AG09319 (cell line): Measurements from ENCODE around the gene RDH16.

Source experiments
- DNase-seq: peaks from one replicate; pipeline ENCODE4 v3.0.0-alpha.2; 2010; ENCODE audit warnings: low read depth; ENCODE audit errors: extremely low read depth
- TF ChIP-seq, protein P1 (sequence below): IDR thresholded peaks from 2 replicates; pipeline ENCODE4 v1.5.1; 2011; ENCODE audit warnings: low read depth, mild to moderate bottlenecking, inconsistent platforms, low read length, moderate library complexity

The RDH16 gene

DNA sequence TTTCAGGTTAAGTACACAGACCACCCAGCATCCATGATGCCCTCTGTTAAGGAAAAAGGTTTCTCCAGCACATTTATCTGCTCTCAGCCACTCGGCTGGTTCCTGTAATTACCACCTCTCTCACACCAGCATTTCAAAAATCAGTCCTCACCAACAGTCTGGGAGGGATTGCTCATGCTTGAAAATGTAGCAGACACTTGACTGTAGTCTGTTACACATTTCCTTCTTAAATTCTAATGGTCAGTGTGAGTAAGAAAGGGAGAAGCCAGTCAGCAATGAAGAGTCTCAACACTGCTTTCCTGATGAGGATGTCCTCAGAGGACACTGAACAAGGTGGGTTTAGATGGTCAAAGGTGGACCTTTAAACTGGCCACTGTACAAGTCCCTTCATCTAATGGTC, 43.0 kb upstream of the RDH16 start:
- no peak for DNase-seq
- TF ChIP-seq, protein P1, sequence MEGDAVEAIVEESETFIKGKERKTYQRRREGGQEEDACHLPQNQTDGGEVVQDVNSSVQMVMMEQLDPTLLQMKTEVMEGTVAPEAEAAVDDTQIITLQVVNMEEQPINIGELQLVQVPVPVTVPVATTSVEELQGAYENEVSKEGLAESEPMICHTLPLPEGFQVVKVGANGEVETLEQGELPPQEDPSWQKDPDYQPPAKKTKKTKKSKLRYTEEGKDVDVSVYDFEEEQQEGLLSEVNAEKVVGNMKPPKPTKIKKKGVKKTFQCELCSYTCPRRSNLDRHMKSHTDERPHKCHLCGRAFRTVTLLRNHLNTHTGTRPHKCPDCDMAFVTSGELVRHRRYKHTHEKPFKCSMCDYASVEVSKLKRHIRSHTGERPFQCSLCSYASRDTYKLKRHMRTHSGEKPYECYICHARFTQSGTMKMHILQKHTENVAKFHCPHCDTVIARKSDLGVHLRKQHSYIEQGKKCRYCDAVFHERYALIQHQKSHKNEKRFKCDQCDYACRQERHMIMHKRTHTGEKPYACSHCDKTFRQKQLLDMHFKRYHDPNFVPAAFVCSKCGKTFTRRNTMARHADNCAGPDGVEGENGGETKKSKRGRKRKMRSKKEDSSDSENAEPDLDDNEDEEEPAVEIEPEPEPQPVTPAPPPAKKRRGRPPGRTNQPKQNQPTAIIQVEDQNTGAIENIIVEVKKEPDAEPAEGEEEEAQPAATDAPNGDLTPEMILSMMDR, result no peak

DNA sequence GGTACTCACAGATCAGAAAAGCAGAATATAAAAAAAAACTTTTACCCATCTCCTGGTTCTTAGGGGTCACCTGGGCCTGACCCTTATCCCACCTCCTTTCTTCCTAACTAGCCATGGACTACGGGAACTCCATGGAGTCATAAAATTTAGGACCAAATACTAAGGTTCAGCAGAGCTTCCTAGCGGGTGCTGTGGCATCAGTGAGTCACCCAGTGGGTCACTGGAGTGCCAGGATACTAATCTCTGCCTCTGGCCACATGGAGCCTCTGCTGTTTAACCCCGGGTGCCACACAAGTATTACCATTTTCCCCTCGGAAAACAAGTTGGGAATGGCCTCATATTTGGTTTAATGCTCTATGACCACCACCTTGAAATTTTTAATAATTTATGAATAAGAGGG, 42.0 kb upstream of the RDH16 start:
- TF ChIP-seq, protein P1, result no peak

DNA sequence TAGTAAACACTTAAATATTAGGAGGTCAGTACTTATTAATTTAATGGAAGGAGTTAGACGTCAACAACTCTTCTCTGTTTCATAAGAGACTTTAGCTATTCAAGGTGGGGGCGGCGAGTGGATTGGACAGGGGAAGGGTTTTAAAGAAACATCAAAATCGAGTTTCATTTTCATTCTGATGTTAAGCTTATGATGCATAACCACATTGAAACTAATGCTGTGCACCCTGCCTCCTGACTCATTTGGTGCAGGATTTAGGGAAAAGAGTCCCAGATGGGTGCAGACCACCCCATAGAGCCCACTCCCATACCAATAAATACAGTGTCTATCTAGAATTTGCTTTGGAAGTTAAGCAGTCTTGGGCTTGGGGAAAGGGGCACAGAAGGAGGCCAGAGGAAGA, 41.6 kb upstream of the RDH16 start:
- TF ChIP-seq, protein P1, result no peak
- DNase-seq, result no peak

More for the DNA sequence above, 42.0 kb upstream of the RDH16 start:
- DNase-seq, result no peak

- TF ChIP-seq, protein P1, result no peak
- DNase-seq, result no peak
These were observed 40.9 kb upstream of the RDH16 start for GRCh38 chr12:56998316-56998715.

- TF ChIP-seq, protein P1, result no peak
- DNase-seq, result no peak
These were observed 39.6 kb upstream of the RDH16 start for GRCh38 chr12:56996793-56997545.

DNA sequence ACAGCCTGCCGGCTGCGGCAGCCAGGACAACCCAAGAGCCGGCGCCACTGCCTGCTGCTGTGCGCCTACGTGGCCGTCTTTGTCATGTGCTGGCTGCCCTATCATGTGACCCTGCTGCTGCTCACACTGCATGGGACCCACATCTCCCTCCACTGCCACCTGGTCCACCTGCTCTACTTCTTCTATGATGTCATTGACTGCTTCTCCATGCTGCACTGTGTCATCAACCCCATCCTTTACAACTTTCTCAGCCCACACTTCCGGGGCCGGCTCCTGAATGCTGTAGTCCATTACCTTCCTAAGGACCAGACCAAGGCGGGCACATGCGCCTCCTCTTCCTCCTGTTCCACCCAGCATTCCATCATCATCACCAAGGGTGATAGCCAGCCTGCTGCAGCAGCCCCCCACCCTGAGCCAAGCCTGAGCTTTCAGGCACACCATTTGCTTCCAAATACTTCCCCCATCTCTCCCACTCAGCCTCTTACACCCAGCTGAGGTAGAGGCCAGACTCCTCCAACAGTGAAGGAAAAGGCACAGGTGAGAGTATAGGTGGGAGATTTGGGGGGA, 38.6 kb upstream of the RDH16 start:
- TF ChIP-seq, protein P1, result no peak
- DNase-seq, result no peak

DNA sequence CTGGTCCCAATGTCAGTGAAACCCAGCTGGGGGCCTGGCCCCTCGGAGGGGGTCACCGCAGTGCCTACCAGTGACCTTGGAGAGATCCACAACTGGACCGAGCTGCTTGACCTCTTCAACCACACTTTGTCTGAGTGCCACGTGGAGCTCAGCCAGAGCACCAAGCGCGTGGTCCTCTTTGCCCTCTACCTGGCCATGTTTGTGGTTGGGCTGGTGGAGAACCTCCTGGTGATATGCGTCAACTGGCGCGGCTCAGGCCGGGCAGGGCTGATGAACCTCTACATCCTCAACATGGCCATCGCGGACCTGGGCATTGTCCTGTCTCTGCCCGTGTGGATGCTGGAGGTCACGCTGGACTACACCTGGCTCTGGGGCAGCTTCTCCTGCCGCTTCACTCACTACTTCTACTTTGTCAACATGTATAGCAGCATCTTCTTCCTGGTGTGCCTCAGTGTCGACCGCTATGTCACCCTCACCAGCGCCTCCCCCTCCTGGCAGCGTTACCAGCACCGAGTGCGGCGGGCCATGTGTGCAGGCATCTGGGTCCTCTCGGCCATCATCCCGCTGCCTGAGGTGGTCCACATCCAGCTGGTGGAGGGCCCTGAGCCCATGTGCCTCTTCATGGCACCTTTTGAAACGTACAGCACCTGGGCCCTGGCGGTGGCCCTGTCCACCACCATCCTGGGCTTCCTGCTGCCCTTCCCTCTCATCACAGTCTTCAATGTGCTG, 38.0 kb upstream of the RDH16 start:
- TF ChIP-seq, protein P1, result no peak
- DNase-seq, result no peak
